DOHH2 (cell line): ENCODE results near the gene TUBB4B.

Experiments used
- CTCF ChIP-seq: fragments of 200-600 bp; sonication (generic); IDR thresholded peaks from one replicate; pipeline ENCODE4 v1.5.1; 2014; ENCODE audit warnings: antibody characterized with exemption, mild to moderate bottlenecking, low read depth, low read length; ENCODE audit not compliant: poor library complexity, severe bottlenecking
- EZH2phosphoT487 ChIP-seq: fragments of 200-600 bp; sonication (generic); IDR thresholded peaks from 2 replicates; pipeline ENCODE4 v1.6.1; 2017; ENCODE audit warnings: borderline replicate concordance, mild to moderate bottlenecking, antibody characterized with exemption, low read length, moderate library complexity, mixed read lengths

- TF ChIP-seq CTCF = no peak
- TF ChIP-seq EZH2phosphoT487 = no peak
Measured at GRCh38 chr9:137206602-137207001, 34.5 kb upstream of the TUBB4B start.
